Activated B cell treated with CpG ODN at 0.5 μM for 24 hours (primary cell): ENCODE results near the gene AMMECR1L. TPM values are rescaled to one million over a fixed set of nuclear protein-coding genes. Genes with fewer than 3 reads are reported as not detected.
"Not testable (repeated sequence)": the region's sequence is repeated elsewhere in the genome, so short reads cannot be mapped to it uniquely, and the experiment has no call there.

Experiments
- ATAC-seq: fragments of 200-7000 bp; cut with Tn5 transposase; one replicate; pipeline ENCODE4 v1.10.0; 2021; ENCODE audit warnings: low read depth, mild to moderate bottlenecking, moderate library complexity
- CTCF ChIA-PET: fragments of 350-600 bp; sonication (Branson Sonifier 250); formaldehyde crosslinking; loops from one replicate; lab custom pipeline; 2021; ENCODE audit warnings: antibody characterized with exemption; lab: Charles Lee
- POLR2A ChIA-PET: fragments of 350-600 bp; sonication (Branson Sonifier 250); formaldehyde crosslinking; loops from one replicate; lab custom pipeline; 2021; ENCODE audit warnings: antibody characterized with exemption; lab: Charles Lee
- DNase-seq: peaks from one replicate; pipeline ENCODE4 v3.0.0; 2022
- H3K27ac Mint-ChIP-seq: one replicate; pipeline ENCODE4 v1.8.0; 2020; ENCODE audit warnings: mixed read lengths
- H3K27me3 Mint-ChIP-seq: one replicate; pipeline ENCODE4 v1.8.0; 2021; ENCODE audit warnings: mixed read lengths
- H3K36me3 Mint-ChIP-seq: one replicate; pipeline ENCODE4 v1.8.0; 2021; ENCODE audit warnings: low read depth, mixed read lengths
- H3K4me1 Mint-ChIP-seq: one replicate; pipeline ENCODE4 v1.8.0; 2021; ENCODE audit warnings: mixed read lengths
- H3K4me3 Mint-ChIP-seq: one replicate; pipeline ENCODE4 v1.8.0; 2020; ENCODE audit warnings: mild to moderate bottlenecking, mixed read lengths
- H3K9me3 Mint-ChIP-seq: one replicate; pipeline ENCODE4 v1.8.0; 2020; ENCODE audit warnings: mixed read lengths
- intact Hi-C: fragments of 100-400 bp; cut with micrococcal nuclease; formaldehyde crosslinking; loops from one replicate; pipeline ENCODE4 v1.15.1; 2024
- total RNA-seq: library from RNA; stranded (reverse); gene quantifications from 2 replicates; pipeline ENCODE4 v1.2.3, GENCODE V29; 2022
- TF ChIP-seq, protein P1 (sequence below): fragments of 200-600 bp; IDR thresholded peaks from one replicate; pipeline ENCODE4 v1.8.0; 2022; ENCODE audit warnings: antibody characterized with exemption, mild to moderate bottlenecking

AMMECR1L gene
- total RNA-seq, 1 donor from 2014 or later = 14.9 TPM

DNA sequence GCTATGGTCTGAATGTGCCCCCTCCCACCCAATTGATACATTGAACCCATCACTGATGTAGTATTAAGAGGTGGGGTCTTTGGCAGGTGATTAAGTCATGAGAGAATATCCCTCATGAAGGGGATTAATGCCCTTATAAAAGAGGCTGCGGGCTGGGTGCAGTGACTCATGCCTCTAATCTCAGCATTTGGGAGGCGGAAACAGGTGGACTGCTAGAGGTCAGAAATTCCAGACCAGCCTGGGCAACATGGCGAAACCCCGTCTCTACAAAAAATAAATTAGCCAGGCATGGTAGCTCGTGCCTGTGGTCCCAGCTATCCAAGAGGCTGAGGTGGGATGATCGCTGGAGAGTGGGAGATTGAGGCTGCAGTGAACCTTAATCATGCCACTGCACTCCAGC lies 42.1 kb downstream of the AMMECR1L start:
- ChIA-PET POLR2A (no interaction called here), CTCF (no interaction called here)
- H3K27me3 Mint-ChIP-seq = no peaks in the 10 kb centered on the region
- no peaks in the 10 kb centered on the region for H3K9me3 Mint-ChIP-seq
- DNase-seq = no peak
- H3K36me3 Mint-ChIP-seq = peaks cover 33% of the 10 kb centered on the region
- H3K4me3 Mint-ChIP-seq = no peak overlapping the region
- no peak overlapping the region for H3K27ac Mint-ChIP-seq
- intact Hi-C loops = no loop called here
- ATAC-seq = no peak
- TF ChIP-seq, protein P1, sequence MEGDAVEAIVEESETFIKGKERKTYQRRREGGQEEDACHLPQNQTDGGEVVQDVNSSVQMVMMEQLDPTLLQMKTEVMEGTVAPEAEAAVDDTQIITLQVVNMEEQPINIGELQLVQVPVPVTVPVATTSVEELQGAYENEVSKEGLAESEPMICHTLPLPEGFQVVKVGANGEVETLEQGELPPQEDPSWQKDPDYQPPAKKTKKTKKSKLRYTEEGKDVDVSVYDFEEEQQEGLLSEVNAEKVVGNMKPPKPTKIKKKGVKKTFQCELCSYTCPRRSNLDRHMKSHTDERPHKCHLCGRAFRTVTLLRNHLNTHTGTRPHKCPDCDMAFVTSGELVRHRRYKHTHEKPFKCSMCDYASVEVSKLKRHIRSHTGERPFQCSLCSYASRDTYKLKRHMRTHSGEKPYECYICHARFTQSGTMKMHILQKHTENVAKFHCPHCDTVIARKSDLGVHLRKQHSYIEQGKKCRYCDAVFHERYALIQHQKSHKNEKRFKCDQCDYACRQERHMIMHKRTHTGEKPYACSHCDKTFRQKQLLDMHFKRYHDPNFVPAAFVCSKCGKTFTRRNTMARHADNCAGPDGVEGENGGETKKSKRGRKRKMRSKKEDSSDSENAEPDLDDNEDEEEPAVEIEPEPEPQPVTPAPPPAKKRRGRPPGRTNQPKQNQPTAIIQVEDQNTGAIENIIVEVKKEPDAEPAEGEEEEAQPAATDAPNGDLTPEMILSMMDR = no peak
- no peaks in the 10 kb centered on the region for H3K4me1 Mint-ChIP-seq

DNA sequence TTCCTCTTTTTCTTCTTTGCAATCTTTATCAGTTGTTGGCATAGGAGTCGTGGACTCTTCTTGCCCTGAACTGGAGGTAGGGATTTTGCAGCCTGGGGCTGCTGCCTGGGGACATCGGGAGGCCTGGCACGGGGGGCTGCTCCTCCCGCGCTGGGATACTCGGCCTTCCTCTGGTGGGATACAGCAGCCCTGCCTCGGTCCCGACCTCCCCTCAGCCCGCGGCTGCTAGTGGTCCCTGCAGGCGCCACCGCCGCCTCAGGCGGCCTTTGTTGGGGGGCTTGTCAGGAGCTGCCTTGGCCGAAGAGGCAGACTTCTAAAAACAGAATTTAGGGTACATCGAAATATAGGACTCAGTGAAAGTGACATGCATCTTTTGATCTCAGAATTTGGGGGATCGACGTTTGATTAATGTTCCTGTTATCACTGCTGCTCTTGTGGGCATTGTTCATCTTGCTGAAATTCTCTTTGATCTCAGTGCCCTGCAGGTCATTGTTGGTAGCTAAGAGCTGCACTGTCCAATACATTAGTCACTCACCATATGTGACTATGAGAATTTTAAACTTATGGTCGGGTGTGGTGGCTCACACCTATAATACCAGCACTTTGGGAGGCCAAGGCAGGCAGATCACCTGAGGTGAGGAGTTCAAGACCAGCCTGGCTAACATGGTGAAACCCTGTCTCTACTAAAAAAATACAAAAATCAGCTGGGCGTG lies 44.1 kb downstream of the AMMECR1L start:
- ATAC-seq (no peak), DNase-seq (no peak)
- no peaks in the 10 kb centered on the region for H3K27me3 Mint-ChIP-seq
- ChIA-PET POLR2A (interaction anchor here (1.6 kb wide), 1 partner anchor 11 kb away, joined by 5 read pairs; no protein-coding TSS in a partner anchor), CTCF (no interaction called here)
- H3K36me3 Mint-ChIP-seq = peaks cover 13% of the 10 kb centered on the region
- TF ChIP-seq, protein P1 = no peak
- H3K4me1 Mint-ChIP-seq = no peaks in the 10 kb centered on the region
- no peaks in the 10 kb centered on the region for H3K9me3 Mint-ChIP-seq
- H3K27ac Mint-ChIP-seq = no peak overlapping the region
- intact Hi-C loops = no loop called here
- no peak overlapping the region for H3K4me3 Mint-ChIP-seq

DNA sequence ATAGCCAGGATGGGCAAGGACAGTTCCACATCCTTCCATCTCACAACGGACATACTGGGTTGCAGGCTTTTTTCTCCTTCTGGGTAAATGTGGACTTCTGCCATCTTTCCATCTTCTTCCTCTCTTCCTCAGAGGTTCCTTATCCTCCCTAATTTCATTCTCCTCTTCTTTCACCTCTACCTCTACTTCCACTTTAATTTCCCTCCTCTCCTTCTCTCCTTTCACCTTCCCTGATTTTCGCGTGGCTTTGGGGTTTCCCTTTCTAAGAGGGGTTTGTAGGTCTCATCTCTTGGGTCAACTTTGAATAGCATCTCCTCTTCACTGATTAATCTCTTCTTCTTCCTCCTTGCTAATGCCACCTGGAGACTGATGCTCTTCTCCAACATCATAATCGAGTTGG lies 44.9 kb downstream of the AMMECR1L start:
- Mint-ChIP-seq H3K27ac (no peak overlapping the region), H3K36me3 (peaks cover 7% of the 10 kb centered on the region), H3K4me3 (no peak overlapping the region), H3K9me3 (no peaks in the 10 kb centered on the region), H3K27me3 (no peaks in the 10 kb centered on the region), H3K4me1 (no peaks in the 10 kb centered on the region)
- no peak for DNase-seq
- ChIA-PET POLR2A (interaction anchor here (1.6 kb wide), 1 partner anchor 11 kb away, joined by 5 read pairs; no protein-coding TSS in a partner anchor), CTCF (no interaction called here)
- no peak for ATAC-seq
- intact Hi-C loops = no loop called here
- TF ChIP-seq, protein P1 = no peak

DNA sequence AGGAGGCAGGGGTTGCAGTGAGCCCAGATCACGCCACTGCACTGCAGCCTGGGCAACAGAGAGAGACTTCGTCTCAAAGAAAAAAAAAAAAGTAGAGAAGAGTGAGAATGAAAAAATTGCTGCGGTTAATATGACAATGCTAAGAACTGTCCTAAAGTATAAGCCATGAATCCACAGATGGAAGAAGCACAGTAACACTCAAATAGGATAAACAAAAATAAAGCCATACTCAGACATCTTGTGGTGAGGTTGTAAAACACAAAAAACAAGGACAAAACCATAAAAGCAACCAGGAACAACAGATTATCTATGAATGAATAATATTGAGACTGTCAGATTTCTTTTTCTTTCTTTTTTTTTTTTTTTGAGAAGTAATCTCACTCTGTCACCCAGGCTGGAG lies 50.8 kb downstream of the AMMECR1L start:
- POLR2A ChIA-PET = no interaction called here
- Mint-ChIP-seq H3K4me1 (peaks cover 24% of the 10 kb centered on the region), H3K4me3 (no peak overlapping the region), H3K27ac (no peak overlapping the region), H3K9me3 (no peaks in the 10 kb centered on the region), H3K27me3 (no peaks in the 10 kb centered on the region), H3K36me3 (no peaks in the 10 kb centered on the region)
- intact Hi-C loops = no loop called here
- CTCF ChIA-PET = no interaction called here
- ATAC-seq = no peak
- TF ChIP-seq, protein P1 = no peak
- DNase-seq = no peak

DNA sequence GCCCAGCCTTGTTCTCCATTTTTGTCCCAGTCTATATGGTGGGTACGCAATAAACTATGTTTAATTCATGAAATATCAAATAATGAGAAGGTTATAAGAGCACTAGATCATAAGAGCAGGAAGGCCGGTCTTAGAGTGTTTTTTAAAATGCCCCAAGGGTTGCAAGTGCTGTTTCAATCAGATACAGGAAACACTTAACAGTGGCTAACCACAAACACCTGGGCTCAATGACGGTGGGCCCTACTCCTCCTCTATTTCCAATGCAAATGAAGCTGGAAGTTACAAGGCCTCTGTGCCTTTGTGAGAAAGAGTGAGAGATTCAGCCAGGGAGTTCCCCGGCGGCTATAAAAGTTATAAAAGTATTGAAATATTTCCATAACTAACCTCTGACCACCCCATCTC lies 55.9 kb downstream of the AMMECR1L start:
- intact Hi-C loops = loop anchor here (1.0 kb wide), 4 partner anchors 19 to 304 kb away; partner anchors contain the start of genes IWS1, POLR2D, SFT2D3 and WDR33
- H3K9me3 Mint-ChIP-seq = peaks cover 4% of the 10 kb centered on the region

DNA sequence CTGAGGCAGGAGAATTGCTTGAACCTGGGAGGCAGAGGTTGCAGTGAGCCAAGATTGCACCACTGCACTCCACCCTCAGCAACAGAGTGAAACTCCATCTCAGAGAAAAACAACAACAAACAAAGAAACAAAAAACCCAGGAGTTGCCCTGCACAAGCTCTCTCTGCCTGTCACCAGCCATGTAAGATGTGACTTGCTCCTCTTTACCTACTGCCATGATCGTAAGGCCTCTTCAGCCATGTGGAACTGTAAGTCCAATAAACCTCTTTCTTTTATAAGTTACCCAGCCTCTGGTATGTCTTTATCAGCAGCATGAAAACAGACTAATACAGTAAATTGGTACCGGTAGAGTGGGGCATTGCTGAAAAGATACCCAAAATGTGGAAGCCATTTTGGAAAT lies 59.0 kb downstream of the AMMECR1L start:
- CTCF ChIA-PET, H3K4me3 Mint-ChIP-seq, POLR2A ChIA-PET: not testable (repeated sequence)

More for the DNA sequence above, 55.9 kb downstream of the AMMECR1L start:
- DNase-seq (peak; percentile 57), ATAC-seq (peak; percentile 94)
- Mint-ChIP-seq H3K4me1 (peaks cover 43% of the 10 kb centered on the region), H3K4me3 (peak overlapping the region; percentile 66), H3K27ac (peak overlapping the region; percentile 84), H3K27me3 (peaks cover 12% of the 10 kb centered on the region), H3K36me3 (peaks cover 3% of the 10 kb centered on the region)
- ChIA-PET POLR2A (interaction anchor here (0.6 to 2.5 kb wide), 10 partner anchors 10 to 238 kb away, joined by 3 to 21 read pairs (median 5); partner anchors contain the start of genes POLR2D, SFT2D3 and WDR33), CTCF (interaction anchor here (1.0 to 1.3 kb wide), 2 partner anchors 19 to 127 kb away, joined by 3 to 4 read pairs; partner anchors contain the start of gene WDR33)
- TF ChIP-seq, protein P1 = no peak

More for the DNA sequence above, 59.0 kb downstream of the AMMECR1L start:
- ATAC-seq, H3K27ac Mint-ChIP-seq, H3K36me3 Mint-ChIP-seq, H3K9me3 Mint-ChIP-seq, intact Hi-C loops, DNase-seq: not testable (repeated sequence)
- Mint-ChIP-seq H3K27me3 (peaks cover 12% of the 10 kb centered on the region), H3K4me1 (peaks cover 36% of the 10 kb centered on the region)
